ENCODE results near the gene CD300A.

The CD300A gene

DNA sequence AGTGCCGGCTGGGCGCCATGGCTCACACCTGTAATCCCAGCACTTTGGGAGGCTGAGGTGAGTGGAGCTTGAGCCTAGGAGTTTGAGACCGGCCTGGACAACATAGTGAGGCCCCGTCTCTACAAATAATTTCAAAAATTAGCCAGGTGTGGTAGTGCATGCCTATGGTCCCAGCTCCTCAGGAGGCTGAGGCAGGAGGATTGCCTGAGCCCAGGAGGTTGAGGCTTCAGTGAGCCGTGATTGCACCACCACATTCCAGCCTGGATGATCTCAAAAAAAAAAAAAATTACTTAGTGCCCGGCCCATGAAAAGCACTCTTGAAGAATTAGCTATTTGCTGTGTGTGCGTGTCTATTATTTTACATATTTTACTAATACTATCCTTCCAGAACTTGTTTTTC lies 24.9 kb upstream of the CD300A start:
- no peak for DNase-seq

DNA sequence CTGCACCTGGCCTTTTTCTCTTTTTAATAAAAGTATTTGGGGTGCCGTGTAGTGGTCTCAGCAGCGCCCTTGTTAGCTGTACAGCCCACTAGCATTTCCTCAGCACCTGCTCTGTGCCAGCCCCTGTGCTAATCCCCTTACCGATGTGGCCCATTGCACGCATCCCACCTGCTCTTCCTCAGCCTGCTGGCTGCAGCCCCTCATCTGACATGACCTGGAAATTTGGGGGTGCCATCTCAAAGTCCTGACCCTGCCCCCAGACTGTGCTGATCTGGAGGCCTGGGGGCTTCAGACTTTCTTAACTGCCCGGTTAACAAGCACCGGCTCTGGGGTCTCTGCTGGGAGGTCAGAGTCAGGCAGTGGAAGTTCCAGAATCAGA lies 24.2 kb upstream of the CD300A start:
- DNase-seq, result no peak

DNA sequence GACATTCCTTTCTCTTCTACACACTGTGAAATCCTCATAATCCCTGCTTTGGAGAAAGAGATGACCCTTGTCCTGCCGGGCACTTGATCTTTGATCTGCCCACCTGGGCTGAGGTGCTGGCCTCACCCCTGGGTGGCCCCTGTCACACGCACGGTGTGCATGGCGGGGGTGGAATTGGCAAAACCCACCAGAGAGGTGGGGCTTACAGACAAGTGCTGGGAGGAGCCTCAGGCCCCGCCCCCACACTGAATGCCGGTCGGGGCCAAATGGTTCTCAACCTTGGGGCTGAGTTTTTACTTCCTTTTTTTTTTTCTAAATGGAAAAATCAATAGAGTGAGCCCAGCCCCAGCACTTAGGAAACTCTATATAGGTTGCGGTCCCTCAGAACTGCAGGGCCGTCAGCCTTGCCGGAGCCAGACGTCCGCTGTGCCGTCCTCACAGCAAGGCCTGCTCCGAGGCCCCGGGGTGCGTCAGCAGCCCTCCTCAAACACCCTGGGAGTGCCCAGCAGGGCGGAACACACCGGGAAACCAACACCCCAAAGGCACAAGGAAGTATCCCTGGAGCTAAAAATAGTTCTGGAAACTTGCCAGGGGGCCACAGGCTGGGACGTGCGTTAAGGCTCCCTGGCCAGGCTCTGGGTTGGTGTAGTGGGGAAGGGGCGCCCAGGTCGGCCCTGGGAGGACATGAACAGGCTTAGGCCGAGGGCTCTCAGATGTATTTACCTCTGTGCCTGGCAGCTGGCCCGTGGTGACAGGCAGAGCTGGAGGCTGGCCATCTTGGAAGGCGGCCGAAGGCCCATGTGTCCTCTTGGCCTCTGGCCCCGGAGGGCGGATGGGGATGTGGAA lies 23.5 kb upstream of the CD300A start:
- DNase-seq, result peak; percentile 14

DNA sequence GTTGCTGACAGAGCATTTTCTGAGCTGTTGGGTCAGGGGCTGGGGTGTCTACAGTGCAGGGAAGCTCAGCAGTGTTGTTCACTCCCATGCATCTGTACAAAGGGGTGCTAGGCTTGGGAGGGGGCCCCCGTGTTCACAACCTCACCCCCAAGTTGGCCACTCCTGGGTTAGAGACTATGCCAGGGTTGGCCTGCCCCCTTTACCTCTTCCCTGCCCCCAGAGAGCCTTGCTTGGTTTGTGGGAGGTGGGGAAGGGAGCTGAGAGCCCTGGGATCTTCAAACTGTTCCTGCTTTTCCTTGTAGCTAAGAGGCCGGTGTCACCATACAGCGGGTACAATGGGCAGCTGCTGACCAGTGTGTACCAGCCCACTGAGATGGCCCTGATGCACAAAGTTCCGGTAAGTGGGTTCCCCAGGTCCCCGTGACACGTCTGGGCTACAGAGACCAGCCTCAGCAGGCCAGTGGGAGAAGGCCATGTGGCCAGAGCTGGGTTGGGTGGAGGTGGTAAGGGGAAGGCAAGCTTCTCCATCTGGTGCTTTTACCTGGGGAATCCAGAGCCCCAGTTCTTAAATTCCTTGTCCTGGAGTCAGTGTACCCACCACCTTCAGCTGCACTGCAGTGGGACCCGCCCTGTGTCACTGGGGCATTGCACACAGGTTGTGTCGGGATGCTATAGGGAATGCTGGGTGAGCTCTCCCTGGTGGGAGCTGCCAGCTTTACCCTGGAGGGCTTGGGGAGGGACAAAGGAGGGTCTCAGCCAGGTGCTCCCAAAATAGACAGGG lies 22.7 kb upstream of the CD300A start:
- no peak for DNase-seq

DNA sequence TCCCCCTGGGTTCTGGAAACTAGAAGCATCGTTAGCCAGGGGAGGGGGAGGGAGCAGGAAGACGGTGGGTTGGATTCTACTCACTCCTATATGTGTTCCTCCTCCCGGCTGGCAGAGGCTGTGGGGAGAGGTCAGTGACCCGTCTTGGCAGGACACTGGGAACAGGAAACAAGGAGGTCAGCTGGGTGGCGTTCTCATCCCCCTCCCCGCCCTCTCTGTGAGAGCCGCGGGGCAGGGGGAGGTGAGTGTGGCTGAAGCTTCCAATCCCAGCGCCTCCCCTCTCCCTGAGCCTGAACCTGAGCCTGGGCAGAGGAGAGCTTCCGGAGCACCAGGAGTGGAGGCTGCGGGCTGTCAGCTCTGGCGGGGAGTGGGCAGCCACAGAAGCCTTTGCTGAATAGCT lies 22.0 kb upstream of the CD300A start:
- no peak for DNase-seq

DNA sequence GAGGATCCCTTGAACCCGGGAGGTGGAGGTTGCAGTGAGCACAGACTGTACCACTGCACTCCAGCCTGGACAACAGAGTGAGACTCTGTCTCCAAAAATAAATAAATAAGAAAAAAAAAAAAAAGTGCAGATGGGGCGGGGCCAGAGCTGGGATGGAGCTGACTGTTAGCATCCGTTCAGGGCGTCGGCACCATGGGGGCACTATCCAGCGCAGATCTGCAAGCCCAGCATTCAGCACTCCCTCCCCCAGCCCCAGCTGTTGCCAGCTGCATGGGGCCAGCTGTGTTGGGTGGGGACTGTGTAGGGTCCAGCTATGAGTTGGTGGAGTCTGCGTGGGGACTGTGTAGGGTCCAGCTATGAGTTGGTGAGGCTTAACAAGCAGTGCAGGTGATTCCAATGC lies 21.3 kb upstream of the CD300A start:
- no peak for DNase-seq

DNA sequence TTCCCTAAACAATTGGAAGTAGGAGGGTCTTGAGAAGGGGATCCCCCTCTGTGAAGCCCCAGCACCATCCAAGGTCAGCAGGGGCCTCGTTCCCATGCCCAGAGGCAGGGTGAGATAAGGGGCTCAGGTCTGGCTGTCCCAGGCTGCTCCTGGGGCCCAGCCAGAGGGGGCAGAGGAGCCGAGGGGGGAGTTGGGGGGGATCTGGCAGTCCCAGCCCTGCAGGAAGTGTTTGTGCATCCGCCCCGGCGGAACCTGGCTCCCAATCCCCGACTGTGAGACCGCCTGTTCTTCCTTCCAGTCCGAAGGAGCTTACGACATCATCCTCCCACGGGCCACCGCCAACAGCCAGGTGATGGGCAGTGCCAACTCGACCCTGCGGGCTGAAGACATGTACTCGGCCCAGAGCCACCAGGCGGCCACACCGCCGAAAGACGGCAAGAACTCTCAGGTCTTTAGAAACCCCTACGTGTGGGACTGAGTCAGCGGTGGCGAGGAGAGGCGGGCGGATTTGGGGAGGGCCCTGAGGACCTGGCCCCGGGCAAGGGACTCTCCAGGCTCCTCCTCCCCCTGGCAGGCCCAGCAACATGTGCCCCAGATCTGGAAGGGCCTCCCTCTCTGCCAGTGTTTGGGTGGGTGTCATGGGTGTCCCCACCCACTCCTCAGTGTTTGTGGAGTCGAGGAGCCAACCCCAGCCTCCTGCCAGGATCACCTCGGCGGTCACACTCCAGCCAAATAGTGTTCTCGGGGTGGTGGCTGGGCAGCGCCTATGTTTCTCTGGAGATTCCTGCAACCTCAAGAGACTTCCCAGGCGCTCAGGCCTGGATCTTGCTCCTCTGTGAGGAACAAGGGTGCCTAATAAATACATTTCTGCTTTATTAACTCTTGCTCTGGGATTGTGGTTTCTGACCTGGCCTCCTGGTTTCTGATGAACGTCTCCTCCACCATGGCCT lies 19.6 kb upstream of the CD300A start:
- no peak for DNase-seq

DNA sequence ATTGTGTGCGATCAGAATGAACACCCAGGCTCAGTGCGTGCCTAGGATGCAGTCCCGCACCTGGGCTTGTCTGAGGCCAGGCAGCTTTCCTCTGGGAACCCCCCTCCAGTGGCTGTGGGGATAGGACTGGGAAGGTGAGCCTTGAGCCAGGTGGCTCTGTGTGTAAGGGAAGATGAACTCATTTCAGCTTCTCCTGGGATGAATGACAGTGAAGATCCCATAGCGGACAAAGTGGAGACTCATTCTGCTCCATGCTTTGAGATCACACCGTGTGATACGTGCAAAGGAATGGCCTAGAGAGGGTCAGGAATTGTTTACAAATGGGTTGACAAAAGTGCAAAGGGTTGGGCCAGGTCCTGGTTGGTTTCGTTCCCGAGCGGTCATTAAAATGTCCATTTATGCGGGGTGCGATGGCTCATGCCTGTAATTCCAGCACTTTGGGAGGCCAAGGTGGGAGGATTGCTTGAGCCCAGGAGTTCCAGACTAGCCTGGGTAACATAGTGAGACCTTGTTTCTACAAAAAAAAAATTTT lies 18.7 kb upstream of the CD300A start:
- DNase-seq, result no peak

DNA sequence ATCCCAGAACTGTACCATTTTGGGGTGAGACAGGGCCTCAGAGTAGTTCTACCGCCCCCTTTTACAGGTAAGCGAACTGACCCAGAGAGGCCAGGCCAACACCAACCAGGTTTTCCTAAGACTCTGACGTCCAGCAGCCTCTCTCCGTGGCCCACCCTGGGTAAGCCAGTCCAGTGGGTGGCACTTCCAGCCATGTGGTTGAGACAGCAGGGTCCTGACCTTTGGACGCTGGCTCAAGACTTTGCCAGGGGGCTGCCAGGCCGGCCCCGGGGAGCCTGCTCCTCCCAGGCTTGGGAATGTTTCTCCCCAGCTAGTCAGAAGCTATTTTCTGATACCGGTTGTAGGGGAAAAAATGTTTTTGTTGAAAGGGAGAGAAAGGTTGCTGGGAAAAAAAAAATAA lies 17.7 kb upstream of the CD300A start:
- DNase-seq, result no peak

DNA sequence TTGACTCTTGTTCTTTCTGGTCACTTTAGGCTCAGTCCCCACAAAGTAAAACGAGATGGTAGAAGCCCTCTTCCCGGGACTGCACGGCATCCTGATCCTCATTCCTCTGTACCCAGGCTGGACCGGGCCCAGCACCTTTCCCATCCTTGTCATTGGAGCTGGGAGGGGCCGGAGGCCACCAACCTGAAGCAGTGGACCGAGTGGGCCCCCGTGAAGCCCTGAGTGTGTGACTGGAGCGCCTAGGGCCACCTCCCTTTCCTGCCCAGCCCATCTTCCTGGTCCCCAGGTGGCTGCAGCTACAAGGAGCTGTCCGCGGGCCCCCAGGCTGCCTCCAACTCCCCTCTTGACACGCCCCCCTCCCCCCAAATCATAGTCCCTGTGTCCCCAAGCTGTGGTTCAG lies 17.1 kb upstream of the CD300A start:
- DNase-seq, result no peak

DNA sequence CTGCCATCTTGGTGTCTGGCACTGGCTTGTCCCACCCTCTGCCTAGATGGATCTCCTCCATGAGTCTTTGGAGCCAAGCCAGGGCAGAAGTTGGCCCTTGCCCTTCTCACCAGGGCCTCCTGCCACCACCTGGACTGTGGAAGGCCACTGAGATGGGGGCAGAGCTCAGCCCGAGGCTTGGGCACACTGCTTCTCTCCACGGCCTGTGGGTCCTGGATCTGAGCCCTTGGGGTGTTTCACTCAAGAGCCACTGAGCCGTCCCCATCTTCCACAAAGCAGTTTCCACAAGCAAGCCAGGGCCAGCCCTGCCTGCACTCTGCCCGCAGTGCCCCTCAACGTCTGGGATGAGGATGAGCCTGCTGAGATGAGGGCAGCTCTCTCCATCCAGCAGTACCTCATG lies 16.7 kb upstream of the CD300A start:
- DNase-seq, result no peak

DNA sequence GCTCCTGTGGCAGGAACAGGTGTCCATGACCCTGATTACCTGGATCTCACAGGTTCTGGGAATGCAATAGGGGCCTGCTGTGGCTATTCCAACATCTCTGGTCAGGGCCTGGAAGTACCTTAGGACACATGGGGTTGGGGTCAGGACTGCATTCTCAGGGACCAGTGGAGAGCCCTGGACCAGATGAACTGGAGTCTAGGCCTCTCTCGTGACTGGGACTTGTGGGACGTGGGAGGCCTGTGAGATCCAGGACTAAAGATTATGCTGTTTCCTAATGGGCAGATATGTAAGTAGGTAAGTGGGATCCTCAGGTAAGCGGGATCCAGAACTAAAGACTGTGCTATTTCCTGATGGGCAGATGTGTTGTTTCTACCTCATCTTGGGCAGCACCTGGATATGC lies 16.2 kb upstream of the CD300A start:
- DNase-seq, result no peak

DNA sequence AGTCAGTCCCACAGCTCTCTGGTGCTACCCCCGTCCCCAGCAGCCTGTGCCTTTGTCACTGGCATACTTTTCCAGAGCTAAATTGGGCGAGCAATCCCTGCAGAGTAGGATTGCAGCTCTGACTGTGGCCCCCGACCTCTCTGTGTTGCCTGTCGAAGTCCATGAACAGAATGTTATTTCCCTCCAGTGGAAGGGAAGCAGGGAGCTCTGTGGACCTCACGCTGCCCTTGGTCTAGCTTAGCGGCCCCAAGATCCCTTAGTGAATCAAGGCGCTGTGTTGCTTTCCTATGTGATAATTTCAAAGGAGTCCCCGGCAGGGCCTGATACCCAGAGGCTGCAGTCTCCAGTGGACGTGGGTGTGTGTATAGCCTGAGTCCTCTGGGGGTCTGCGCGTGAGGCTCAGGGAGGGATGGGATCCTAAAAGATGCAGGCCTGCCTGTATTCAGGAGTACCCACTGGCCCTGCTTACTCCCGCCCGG lies 15.5 kb upstream of the CD300A start:
- DNase-seq, result no peak

DNA sequence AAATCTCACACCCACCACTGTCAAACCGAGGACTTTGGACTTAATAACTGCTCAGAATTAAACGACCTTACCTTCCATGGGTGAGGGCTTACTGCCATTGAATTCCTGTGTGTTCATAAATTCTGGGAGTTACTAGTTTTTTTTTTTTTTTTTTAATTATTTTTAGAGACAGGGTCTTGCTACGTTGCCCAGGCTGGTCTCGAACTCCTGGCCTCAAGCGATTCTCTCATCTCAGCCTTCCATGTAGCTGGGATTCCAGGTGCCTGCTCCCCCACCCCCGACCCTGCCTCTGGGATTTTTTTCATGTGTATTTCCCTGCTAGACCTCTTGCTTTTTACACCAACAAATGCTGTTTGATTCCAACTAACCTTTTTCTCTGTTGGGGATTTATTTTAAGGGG lies 14.9 kb upstream of the CD300A start:
- DNase-seq, result no peak

DNA sequence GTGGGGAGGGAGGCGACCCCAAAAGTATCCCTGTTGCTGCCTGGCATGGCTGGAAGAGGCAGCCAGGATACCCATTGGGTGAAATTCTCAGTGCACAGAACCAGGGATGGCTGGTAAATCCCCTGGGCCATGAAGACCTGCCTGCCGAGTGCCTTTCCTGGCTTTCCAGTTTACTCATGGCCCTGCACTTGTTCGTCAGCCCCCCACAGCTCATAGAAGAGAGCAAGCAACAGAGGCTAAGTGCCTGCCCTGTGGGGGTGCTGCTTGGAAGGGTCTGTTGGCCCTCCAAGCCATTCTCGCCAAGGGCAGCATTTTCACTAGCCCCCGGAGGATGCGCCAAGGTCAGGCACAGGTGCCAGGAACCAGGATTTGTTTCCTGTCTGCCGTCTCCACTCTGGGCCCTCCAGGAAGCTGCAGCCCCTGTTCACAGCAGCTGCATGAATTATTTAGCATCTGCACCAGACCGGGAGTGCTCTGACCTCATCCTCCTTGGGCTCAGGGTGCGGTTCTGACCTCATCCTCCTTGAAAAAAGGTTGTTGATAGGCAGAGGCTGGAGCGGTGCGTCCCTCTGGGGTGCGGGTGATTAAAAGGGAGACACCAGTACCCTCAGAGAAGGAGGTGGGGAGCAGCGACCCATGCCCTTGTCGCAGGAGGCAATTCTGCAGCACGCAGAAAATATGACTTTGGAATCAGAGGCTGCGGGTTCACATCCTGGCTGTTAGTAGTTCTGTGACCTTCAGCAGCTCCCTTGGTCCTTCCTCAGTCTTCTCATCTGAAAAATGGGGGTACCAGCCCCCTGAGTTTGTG lies 14.2 kb upstream of the CD300A start:
- DNase-seq, result no peak

DNA sequence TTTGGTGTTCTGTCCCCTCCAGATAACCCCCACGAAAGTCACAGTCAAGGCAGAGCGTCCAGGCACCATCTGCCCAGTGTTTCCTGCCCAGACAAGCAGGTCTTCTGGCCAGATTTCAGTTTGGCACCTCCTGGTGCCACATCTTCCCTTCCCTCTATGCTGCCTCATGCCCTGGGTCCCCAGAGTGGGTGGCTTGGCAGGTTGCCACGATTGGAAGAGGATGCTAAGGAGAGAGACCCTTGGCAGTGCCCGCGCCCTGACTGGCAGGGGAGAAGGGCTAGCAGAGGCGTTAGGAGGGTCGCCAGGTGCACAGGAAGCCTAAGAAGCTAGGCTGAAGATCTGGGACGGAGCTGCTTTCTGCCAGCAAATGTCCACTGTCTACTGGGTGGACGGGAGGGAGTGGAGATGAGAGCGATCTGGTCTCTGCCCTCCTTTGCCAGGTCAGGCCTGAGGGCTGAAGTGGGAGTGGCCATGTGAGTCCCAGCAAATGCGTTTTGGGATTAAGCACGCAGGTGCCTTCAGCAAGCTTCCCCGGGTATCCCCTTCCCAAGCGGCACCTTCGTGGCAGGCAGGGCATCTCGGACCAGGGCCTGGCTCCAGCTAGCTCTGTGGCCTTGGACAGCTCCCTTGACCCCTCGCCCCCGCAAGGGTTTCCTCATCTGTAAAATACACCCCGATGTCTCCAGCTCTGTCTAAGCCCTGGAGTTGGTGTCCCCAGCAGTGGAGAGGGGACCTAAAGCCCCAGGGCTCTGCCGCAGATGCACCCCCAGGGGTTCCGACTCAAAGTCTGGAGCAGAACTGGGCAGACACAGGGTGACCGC lies 13.4 kb upstream of the CD300A start:
- no peak for DNase-seq

DNA sequence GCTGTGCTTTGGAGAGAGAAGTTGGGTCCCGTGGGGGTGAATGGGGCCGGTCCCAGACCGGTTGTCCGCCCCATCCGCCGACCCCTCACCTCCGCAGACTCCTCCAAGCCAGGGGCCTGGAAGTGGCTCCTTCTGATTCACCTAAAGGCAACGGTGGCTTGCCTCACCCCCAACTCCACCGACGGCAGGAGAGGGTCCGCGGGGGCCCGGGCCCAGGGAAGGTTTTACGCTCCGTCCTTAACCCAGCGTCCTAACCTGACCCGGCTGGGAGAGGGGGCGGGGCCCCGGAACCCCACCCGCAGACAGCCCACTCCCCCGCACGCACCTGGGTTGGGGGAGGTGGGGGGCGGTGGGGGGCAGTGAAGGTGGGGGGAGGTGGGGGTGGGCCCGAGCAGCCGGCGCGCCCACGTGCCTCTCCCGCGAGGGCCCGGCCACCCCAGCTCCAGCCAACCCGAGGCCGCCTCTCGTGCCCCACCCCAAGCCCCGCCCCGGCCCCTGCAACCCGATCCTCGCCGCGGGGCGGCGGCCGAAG lies 12.7 kb upstream of the CD300A start:
- no peak for DNase-seq

DNA sequence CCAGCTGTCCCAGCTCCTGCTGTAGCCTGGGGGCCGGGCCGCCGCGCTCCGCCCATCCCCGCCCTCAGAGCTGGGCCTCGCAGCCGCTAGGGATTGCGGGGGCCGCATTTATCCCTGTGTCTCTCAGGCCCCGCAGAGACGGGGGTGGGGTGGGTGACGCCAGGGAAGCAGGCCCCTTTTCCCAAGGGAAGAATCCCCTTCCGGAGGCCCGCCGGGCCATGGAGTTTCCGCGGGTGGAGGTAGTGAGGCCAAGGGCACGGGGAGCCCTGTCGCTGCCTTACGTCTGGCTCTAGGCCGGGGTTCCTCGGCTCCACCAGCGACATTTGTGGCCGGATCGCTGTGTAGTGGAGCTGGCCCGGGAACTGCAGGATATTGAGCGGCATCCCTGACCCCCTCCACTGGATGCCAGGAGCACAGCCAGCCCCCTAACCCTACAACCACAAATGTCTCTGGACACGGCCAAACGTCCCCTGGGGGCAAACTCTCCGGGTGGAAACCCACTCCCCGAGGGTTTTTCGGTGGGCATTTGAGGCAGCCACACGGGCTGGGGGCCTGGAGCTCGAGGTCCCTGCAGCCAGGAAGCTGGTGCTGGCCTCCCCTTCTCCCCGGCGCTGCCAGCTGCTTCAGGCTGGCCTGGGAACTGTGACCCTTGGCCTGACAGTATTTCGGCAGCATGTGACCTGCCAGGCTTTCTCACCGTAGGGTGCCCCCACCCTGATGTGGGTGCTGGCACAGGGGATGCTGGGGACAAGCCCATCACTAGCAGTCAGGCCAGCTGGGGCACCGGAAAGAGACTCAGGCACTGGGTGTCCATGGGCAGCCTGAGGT lies 12.0 kb upstream of the CD300A start:
- peak; percentile 45 for DNase-seq

DNA sequence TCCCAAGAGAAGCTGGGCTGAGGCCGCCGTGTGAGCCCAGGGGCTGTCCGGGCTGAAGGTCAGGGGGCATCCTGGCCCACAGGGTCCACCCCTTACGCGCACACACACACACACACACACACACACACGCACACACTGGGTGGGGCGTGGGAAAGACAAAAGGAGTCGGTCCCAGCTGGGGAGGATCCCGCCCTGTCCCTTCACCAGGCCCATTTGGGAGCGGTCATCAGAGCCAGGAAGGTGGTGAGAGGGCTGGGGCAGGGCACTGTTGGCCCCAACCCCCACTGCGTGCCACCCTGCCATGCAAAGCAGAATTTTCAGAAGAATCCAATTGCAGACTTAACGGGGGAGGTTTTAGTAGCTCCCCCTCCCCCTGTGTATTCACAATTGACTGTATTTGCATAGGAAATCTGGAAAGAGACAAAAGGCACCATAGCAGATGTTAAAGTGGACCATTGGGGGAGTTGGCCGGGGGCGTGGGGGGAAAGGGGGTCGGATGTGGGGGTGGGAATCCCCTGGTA lies 11.3 kb upstream of the CD300A start:
- no peak for DNase-seq

DNA sequence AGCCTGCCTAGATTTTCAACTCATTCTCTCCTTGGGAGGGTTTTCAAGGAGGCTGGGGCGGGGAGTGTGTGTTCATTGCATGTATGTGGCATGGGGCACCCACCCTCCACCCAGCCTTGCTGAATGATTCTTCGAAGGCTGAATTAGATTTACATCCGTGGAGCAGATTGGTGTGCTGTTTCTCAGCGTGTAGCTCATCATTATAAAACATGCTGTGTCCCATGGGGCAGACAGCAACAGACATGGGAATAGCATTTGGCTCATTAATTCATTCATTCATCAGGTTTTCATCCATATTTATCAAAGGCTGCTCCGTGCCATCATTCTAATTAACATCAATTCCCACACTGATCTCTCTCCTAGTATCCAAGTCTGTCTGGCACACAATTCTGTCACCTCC lies 10.6 kb upstream of the CD300A start:
- no peak for DNase-seq

Measured in NCI-H1436 treated with DMSO at 0.1 percent for 48 hours (cell line).